Type B pancreatic cell (in vitro differentiated cells): Measurements from ENCODE around the gene NFKBIE. TPM values are rescaled to one million over a fixed set of nuclear protein-coding genes. Genes with fewer than 3 reads are reported as not detected.

Experiments
- DNase-seq: peaks from one replicate; pipeline ENCODE4 v3.0.0; 2021; ENCODE audit warnings: mixed read lengths; ENCODE audit not compliant: unreplicated experiment; ENCODE audit errors: extremely low spot score
- H3K27ac Mint-ChIP-seq: 2 replicates; pipeline ENCODE4 v1.8.0; 2021; ENCODE audit warnings: mild to moderate bottlenecking, mixed read lengths
- H3K27me3 Mint-ChIP-seq: 2 replicates; pipeline ENCODE4 v1.8.0; 2021; ENCODE audit warnings: mixed read lengths
- H3K36me3 Mint-ChIP-seq: 2 replicates; pipeline ENCODE4 v1.8.0; 2021; ENCODE audit warnings: mixed read lengths
- H3K4me1 Mint-ChIP-seq: one replicate; pipeline ENCODE4 v1.8.0; 2021; ENCODE audit warnings: mixed read lengths; ENCODE audit not compliant: unreplicated experiment
- H3K4me3 Mint-ChIP-seq: 2 replicates; pipeline ENCODE4 v1.8.0; 2021; ENCODE audit warnings: mild to moderate bottlenecking, mixed read lengths
- H3K9me3 Mint-ChIP-seq: 2 replicates; pipeline ENCODE4 v1.8.0; 2021; ENCODE audit warnings: mixed read lengths
- total RNA-seq: library from RNA; stranded (reverse); gene quantifications from 2 replicates; pipeline ENCODE4 v1.2.1, GENCODE V29; 2021; ENCODE audit warnings: low replicate concordance
- TF ChIP-seq, protein P1 (sequence below): fragments of 200-600 bp; sonication (generic); conservative IDR thresholded peaks from 2 replicates; pipeline ENCODE4 v1.5.0; 2021; ENCODE audit warnings: antibody characterized with exemption, mild to moderate bottlenecking

Gene NFKBIE
- total RNA-seq, 1 donor from 2014 or later, result 9.2 TPM

DNA sequence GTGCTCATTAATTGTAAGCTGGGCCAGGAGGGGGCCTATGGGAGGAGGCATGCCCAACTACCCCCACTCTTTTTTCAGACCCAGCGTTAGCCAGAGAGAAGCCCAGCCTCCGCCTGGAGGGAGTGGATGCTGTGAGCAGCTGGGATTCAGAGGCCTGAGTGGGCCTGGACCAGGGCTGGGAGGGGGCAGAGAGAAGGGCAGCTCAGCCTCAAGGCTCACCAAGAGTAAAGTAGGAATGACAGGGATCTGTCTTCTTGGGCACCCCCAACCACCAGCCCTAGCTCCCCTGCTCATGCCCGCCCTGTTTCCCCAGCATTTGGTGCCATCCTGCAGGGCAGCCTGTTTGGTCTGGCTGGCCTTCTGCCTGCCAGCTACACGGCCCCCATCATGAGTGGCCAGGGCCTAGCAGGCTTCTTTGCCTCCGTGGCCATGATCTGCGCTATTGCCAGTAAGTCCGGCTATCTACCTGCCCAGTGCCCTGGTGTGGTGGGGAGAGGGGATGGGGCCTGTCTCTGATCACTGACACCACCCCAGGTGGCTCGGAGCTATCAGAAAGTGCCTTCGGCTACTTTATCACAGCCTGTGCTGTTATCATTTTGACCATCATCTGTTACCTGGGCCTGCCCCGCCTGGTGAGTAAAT is 35.2 kb downstream of the NFKBIE start:
- H3K9me3 Mint-ChIP-seq, result no peaks in the 10 kb centered on the region
- DNase-seq, result no peak
- peaks cover 45% of the 10 kb centered on the region for H3K4me1 Mint-ChIP-seq
- H3K27ac Mint-ChIP-seq, result no peak overlapping the region
- TF ChIP-seq, protein P1, sequence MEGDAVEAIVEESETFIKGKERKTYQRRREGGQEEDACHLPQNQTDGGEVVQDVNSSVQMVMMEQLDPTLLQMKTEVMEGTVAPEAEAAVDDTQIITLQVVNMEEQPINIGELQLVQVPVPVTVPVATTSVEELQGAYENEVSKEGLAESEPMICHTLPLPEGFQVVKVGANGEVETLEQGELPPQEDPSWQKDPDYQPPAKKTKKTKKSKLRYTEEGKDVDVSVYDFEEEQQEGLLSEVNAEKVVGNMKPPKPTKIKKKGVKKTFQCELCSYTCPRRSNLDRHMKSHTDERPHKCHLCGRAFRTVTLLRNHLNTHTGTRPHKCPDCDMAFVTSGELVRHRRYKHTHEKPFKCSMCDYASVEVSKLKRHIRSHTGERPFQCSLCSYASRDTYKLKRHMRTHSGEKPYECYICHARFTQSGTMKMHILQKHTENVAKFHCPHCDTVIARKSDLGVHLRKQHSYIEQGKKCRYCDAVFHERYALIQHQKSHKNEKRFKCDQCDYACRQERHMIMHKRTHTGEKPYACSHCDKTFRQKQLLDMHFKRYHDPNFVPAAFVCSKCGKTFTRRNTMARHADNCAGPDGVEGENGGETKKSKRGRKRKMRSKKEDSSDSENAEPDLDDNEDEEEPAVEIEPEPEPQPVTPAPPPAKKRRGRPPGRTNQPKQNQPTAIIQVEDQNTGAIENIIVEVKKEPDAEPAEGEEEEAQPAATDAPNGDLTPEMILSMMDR, result no peak
- no peaks in the 10 kb centered on the region for H3K36me3 Mint-ChIP-seq
- H3K27me3 Mint-ChIP-seq, result no peaks in the 10 kb centered on the region
- no peak overlapping the region for H3K4me3 Mint-ChIP-seq

DNA sequence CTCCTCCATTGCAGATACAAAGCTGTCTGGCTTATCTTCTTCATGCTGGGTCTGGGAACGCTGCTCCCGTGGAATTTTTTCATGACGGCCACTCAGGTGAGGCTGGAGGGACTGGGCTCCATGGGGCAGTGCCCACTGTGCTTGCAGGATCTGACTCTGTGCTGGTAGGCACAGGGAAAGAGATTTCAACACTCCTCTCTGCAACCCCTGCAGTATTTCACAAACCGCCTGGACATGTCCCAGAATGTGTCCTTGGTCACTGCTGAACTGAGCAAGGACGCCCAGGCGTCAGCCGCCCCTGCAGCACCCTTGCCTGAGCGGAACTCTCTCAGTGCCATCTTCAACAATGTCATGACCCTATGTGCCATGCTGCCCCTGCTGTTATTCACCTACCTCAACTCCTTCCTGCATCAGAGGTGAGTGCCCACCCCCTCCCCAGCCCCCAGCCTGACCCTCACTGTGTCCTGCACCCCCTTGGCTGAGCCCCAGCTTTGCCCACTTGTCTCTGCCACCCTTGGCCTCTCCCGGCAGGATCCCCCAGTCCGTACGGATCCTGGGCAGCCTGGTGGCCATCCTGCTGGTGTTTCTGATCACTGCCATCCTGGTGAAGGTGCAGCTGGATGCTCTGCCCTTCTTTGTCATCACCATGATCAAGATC is 35.8 kb downstream of the NFKBIE start:
- Mint-ChIP-seq H3K27ac (no peak overlapping the region), H3K4me1 (peaks cover 44% of the 10 kb centered on the region)
- TF ChIP-seq, protein P1, result no peak

DNA sequence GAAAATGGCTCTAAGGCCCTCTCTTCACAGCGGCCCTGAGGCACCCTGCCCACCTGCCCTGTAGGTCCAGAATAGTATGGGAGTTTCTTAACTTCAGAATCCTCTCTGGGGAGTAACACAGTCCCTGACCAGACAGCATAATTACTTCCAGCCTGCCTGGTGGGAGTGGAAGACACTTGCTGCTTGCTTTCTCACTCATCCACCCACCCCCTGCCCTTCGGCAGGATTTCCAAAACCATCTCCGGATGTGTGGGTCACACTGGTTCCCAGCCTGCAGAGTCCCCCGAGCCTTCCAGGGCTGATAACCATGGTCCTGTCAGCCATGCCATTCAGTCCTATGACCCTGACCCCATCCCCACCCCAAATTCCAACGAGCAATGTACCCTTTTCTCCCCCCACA is 36.5 kb downstream of the NFKBIE start:
- no peaks in the 10 kb centered on the region for H3K9me3 Mint-ChIP-seq
- H3K36me3 Mint-ChIP-seq, result no peaks in the 10 kb centered on the region
- peaks cover 43% of the 10 kb centered on the region for H3K4me1 Mint-ChIP-seq
- no peak overlapping the region for H3K4me3 Mint-ChIP-seq
- no peak overlapping the region for H3K27ac Mint-ChIP-seq
- TF ChIP-seq, protein P1, result no peak
- H3K27me3 Mint-ChIP-seq, result peaks cover 9% of the 10 kb centered on the region
- no peak for DNase-seq

More for the DNA sequence above, 35.8 kb downstream of the NFKBIE start:
- Mint-ChIP-seq H3K9me3 (no peaks in the 10 kb centered on the region), H3K4me3 (no peak overlapping the region), H3K27me3 (peaks cover 2% of the 10 kb centered on the region), H3K36me3 (no peaks in the 10 kb centered on the region)
- no peak for DNase-seq

DNA sequence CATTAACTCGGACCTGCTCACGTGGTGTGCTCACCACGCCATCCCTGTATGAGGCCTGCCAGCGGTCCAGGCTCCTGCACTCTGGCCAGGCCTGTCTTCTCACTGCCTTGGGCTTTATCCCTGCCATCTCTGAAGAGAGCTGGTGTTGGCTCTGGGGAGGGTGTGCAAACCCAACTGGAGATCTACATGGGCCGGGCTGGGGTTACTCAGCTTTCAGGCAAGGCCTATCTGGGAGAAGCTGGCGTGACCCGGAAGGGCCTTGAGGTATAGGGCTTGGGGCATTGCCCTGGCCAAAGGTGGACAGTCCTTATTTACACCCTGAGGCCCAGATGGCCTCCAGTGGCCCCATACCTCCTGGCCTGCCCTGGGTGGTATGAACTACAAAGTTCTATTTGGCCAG is 36.9 kb downstream of the NFKBIE start:
- TF ChIP-seq, protein P1, result no peak
- Mint-ChIP-seq H3K9me3 (no peaks in the 10 kb centered on the region), H3K36me3 (no peaks in the 10 kb centered on the region), H3K4me1 (peaks cover 40% of the 10 kb centered on the region), H3K4me3 (peak overlapping the region; percentile 47), H3K27me3 (peaks cover 9% of the 10 kb centered on the region), H3K27ac (no peak overlapping the region)
- no peak for DNase-seq

DNA sequence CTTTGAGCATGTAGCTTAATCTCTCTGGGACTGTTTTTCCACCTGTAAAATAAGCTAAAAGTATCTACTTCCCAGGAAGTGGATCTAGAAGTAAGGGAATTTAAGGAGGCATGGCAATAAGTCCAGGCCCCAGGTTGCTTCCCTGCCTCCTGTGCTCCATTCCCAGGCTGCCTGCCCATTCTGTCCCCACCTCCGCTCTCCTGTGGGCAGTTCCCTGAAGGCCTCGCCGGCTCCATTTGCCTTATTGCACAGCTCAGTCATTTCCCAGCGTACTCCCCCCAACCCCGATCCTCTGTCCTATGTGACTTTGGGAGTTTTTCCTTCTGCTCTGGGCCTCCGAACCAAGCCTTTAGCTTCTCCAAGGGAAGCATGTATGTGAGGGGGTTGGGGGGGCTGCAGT is 37.3 kb downstream of the NFKBIE start:
- peaks cover 10% of the 10 kb centered on the region for H3K27me3 Mint-ChIP-seq
- peaks cover 42% of the 10 kb centered on the region for H3K4me1 Mint-ChIP-seq
- no peaks in the 10 kb centered on the region for H3K9me3 Mint-ChIP-seq
- H3K27ac Mint-ChIP-seq, result no peak overlapping the region
- no peak for DNase-seq
- peak overlapping the region; percentile 47 for H3K4me3 Mint-ChIP-seq
- no peaks in the 10 kb centered on the region for H3K36me3 Mint-ChIP-seq
- TF ChIP-seq, protein P1, result no peak
